ENCODE data around the gene MRPL22.
"Not testable (repeated sequence)": the region's sequence is repeated elsewhere in the genome, so short reads cannot be mapped to it uniquely, and the experiment has no call there.

MRPL22 gene

DNA sequence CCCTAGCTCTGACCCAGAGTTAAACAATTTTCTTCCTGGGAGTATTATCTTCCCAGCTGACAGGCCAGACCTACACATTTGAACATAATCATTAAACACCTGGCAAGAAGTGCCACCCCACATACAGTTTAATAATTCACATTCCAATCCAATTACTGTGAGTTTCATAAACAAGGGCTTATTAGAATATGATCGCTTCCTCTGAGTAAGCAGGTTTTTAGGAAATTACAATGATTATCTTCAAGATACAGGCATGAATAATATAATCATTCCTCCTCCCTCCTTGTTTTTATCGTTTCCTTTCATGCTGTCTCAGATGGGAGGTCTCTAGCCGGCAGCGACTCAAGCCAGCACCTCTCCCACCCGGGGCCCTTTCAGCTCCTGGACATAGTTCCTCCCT is 56.9 kb downstream of the MRPL22 start:
- DNase-seq: no peak

GRCh38 chr5:154999865-155000264 is 59.0 kb downstream of the MRPL22 start:
- no peak for DNase-seq

DNA sequence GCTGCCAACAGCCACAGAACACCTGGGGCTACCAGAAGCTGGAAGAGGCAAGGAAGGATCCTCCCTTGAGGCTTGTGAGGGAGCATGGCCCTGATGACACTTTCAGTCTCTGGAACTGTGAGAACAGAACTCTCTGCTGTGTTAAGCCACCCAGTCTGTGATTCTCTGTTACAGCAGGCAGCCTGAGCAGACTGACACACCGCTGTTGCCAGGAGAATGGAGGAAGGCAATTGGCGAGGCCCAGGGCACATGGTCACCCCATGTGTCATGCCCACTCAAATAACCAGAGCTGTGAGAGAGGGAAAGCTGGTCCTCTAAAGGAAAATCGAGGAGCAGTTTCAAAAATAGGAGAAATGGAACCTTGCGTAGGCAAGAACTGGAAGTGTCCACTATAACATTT is 60.6 kb downstream of the MRPL22 start:
- DNase-seq: no peak

DNA sequence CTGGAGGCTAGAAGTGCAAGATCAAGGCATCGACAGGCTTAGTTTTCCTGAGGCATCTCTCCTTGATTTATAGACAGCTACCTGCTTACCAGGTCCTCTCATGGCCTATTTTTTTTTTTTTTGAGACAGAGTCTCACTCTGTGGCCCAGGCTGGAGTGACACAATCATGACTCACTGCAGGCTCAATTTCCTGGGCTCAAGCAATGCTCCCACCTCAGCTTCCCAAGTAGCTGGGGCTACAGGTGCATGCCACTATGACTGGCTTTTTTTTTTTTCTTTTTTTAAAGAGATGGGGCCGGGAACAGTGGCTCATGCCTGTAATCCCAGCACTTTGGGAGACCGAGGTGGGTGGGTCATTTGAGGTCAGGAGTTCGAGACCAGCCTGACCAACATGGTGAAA is 61.8 kb downstream of the MRPL22 start:
- DNase-seq: peak; percentile 70

- DNase-seq: peak; percentile 30
Measured at GRCh38 chr5:155004138-155004744, 63.4 kb downstream of the MRPL22 start.

GRCh38 chr5:155006265-155006664 is 65.4 kb downstream of the MRPL22 start:
- DNase-seq: not testable (repeated sequence)

DNA sequence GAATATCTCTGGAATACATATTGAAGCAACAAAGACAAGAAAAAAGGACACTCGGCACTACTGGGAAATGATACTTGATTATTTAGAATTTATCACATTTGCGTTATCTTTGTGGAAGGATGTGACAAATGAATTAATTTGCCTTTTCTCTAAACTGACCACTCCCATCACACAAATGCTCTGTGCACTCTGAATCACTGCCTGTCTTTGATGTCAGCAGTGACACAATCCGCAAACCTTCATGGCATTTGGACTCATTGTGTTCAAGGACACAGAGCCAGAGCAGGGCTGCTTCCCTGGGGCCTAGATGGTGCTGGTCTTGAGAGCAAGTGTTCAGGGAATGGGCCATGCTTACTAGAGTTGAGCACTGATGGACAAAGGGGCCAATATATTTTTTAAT is 67.8 kb downstream of the MRPL22 start:
- DNase-seq: no peak

GRCh38 chr5:155010881-155011280 is 70.0 kb downstream of the MRPL22 start:
- DNase-seq: no peak

DNA sequence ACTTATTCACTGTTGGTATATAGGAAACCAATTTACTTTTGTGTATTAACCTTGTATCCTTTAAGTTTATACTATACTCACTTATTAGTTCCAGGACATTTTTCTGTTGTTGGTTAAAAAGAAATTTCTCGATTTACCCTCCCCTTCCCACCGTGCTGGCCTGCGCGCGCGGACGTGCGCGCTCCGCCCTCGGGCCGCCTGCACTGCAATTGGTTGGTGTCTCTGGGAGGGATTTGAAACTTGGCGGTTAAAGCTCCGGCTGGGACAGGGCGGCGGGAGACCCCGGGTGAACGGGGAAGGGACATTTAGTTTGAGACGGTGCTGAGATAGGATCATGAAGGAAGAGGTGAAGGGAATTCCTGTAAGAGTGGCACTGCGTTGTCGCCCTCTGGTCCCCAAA is 72.7 kb downstream of the MRPL22 start, which contains the start of gene KIF4B:
Gene KIF4B, plus strand, starts transcription at position 230 of the 400 bp plus-strand sequence. Its CDS starts 105 bp downstream, at position 335.
- no peak for DNase-seq

GRCh38 chr5:155015239-155015638 is 74.4 kb downstream of the MRPL22 start:
- no peak for DNase-seq

DNA sequence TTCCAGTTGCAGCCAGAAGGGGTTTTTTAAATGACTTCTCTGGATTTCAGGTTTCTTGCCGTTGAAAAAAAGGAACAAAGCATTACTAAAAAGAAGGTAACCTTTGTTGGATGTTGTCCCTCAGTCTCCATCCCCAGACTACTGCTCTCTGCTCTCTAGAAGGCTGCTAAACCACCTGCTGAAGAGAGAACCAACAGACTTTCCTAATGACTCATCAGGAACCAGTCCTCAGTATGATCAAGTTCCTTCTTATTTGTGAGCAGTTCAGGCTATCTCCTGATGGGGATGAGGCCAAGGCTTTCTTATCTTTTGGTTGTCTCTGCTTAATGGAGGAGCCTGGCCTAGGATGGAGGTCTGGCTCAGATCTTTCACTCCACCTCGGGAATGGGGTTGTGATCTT is 76.7 kb downstream of the MRPL22 start:
- DNase-seq: peak; percentile 55
